Tibial nerve (tissue), 4 donors: ENCODE measurements around the gene DGKK. TPM values are rescaled to one million over a fixed set of nuclear protein-coding genes. Genes with fewer than 3 reads are reported as not detected.

Experiments
- DNase-seq, 2 donors: peaks; one replicate each; pipeline ENCODE4 v3.0.0-alpha.2; 2019; ENCODE audit warnings: low spot score in 2 of 2
- H3K27ac ChIP-seq, 4 donors: fragments of 200-600 bp; sonication (generic) in 3 of 4; one replicate each; pipeline ENCODE4 v1.5.1; 2017 to 2019; ENCODE audit warnings: mild to moderate bottlenecking in 1 of 4
- H3K27me3 ChIP-seq, 2 donors: fragments of 200-600 bp; sonication (generic) in 1 of 2; one replicate each; pipeline versions ENCODE4 v1.5.1 to v1.6.0; 2017 to 2019
- H3K36me3 ChIP-seq, 3 donors: fragments of 200-600 bp; sonication (generic); one replicate each; pipeline ENCODE4 v1.5.1; 2018 to 2019
- H3K4me1 ChIP-seq, 4 donors: fragments of 200-600 bp; sonication (generic) in 3 of 4; one replicate each; pipeline ENCODE4 v1.5.1; 2017 to 2019
- H3K4me3 ChIP-seq, 4 donors: fragments of 200-600 bp; sonication (generic) in 3 of 4; one replicate each; pipeline ENCODE4 v1.5.1; 2017 to 2019; ENCODE audit warnings: mild to moderate bottlenecking in 1 of 4, moderate library complexity in 1 of 4
- H3K9me3 ChIP-seq, 4 donors: fragments of 200-600 bp; sonication (generic) in 3 of 4; one replicate each; pipeline ENCODE4 v1.5.1; 2017 to 2019
- EP300 ChIP-seq, 2 donors: sonication (generic); formaldehyde crosslinking; IDR thresholded peaks; one replicate each; pipeline ENCODE4 v1.6.1; 2017; ENCODE audit warnings: antibody characterized with exemption in 2 of 2, mild to moderate bottlenecking in 1 of 2
- POLR2A ChIP-seq, 2 donors: fragments of 450-650 bp; IDR thresholded peaks; one replicate each; pipeline ENCODE4 v1.6.1; 2017; ENCODE audit warnings: antibody characterized with exemption in 2 of 2, mild to moderate bottlenecking in 2 of 2, moderate library complexity in 2 of 2
- WGBS, 2 donors: methylation state at CpG; one replicate each; pipeline ENCODE4 v1.1.5; 2018; 5-methylcytosine and 5-hydroxymethylcytosine counted together
- total RNA-seq, 4 donors: library from RNA; depleted of rRNA; stranded (reverse); fragments of >200 nt; gene quantifications; one replicate each; pipeline ENCODE4 v1.1.0, GENCODE V29; 2016
- TF ChIP-seq, protein P1 (sequence below), 5 experiments: fragments of 200-600 bp in 3 of 5; fragments of 450-650 bp in 2 of 5; sonication (generic) in 3 of 5; IDR thresholded peaks; one replicate each; pipeline ENCODE4 v1.5.1; 2016 to 2019; ENCODE audit warnings: antibody characterized with exemption in 5 of 5, mild to moderate bottlenecking in 3 of 5, moderate library complexity in 2 of 5

The DGKK gene, protein sequence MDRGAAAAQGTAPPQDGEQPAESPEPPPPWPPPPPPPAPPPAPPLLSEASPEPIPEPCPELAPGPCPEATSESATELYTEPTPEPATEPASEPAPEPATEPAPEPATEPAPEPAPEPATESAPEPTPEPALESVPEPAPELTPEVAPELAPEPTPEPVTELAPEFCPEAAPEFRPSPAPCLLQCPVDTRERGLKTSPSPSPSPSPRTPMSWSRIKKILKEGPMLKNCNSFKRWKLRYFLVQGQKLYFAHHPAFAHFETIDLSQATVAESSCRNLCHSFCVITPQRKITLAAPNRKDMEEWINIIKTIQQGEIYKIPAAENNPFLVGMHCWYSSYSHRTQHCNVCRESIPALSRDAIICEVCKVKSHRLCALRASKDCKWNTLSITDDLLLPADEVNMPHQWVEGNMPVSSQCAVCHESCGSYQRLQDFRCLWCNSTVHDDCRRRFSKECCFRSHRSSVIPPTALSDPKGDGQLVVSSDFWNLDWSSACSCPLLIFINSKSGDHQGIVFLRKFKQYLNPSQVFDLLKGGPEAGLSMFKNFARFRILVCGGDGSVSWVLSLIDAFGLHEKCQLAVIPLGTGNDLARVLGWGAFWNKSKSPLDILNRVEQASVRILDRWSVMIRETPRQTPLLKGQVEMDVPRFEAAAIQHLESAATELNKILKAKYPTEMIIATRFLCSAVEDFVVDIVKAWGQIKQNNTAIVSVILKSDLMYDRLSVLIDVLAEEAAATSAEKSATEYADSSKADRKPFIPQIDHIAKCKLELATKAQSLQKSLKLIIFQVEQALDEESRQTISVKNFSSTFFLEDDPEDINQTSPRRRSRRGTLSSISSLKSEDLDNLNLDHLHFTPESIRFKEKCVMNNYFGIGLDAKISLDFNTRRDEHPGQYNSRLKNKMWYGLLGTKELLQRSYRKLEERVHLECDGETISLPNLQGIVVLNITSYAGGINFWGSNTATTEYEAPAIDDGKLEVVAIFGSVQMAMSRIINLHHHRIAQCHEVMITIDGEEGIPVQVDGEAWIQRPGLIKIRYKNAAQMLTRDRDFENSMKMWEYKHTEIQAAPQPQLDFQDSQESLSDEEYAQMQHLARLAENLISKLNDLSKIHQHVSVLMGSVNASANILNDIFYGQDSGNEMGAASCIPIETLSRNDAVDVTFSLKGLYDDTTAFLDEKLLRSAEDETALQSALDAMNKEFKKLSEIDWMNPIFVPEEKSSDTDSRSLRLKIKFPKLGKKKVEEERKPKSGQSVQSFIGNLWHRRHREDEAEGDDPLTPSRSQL
- total RNA-seq: not detected

DNA sequence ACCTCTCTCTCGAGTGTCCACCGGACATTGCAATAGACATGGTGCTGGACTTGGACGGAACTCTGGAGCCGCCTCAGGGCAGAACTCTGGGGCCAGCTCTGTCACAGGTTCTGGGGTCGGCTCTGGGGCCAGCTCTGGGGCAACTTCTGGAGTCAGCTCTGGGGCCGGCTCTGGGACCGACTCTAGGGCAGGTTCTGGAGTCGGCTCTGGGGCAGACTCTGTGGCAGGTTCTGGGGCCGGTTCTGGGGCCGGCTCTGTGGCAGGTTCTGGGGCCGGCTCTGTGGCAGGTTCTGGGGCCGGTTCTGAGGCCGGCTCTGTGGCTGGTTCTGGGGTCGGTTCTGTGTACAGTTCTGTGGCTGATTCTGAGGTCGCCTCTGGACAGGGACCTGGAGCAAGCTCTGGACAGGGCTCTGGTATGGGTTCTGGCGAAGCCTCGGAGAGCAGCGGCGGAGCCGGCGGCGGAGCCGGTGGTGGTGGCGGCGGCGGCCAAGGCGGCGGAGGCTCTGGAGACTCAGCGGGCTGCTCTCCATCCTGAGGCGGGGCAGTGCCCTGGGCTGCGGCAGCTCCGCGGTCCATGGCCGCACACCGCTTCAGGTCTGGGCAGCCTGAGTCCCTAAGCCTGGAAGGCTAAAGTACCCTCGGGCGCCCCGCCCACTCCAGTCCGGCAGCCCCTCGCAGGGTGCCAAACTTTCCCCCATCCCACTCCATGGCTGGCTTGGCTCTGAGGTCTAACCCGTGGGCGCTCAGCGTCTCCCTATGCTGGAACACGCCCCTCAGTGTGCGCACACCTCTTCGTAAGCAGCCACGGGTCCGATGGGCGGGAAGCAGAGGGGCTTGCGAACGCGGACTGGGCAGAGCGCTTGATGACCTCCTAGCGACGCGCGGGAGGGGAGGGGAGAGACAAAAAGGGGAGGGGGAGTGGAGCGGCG, at the start of gene DGKK:
TSS of gene DGKK (minus strand) at position 723 of the 929 bp plus-strand sequence. CDS start at position 576, 147 bp downstream.
- Histone ChIP-seq H3K27ac (no peak within 1 kb of the TSS), H3K9me3 (no peaks in the 10 kb centered on the region), H3K4me3 (peak within 1 kb of the TSS in 1 of 4 donors; percentile 19), H3K27me3 (peaks cover 3 to 96% of the 10 kb centered on the region in 2 donors), H3K36me3 (no peaks in the 10 kb centered on the region), H3K4me1 (peaks cover 0 to 26% (median 0%) of the 10 kb centered on the region in 4 donors)
- no peak for DNase-seq
- 0 to 33% methylated on average over 2 to 45 of the region's 59 CpGs for WGBS, 2 donors
- no peak for TF ChIP-seq POLR2A (IDR thresholded peaks at IDR 0.05)
- TF ChIP-seq, protein P1, sequence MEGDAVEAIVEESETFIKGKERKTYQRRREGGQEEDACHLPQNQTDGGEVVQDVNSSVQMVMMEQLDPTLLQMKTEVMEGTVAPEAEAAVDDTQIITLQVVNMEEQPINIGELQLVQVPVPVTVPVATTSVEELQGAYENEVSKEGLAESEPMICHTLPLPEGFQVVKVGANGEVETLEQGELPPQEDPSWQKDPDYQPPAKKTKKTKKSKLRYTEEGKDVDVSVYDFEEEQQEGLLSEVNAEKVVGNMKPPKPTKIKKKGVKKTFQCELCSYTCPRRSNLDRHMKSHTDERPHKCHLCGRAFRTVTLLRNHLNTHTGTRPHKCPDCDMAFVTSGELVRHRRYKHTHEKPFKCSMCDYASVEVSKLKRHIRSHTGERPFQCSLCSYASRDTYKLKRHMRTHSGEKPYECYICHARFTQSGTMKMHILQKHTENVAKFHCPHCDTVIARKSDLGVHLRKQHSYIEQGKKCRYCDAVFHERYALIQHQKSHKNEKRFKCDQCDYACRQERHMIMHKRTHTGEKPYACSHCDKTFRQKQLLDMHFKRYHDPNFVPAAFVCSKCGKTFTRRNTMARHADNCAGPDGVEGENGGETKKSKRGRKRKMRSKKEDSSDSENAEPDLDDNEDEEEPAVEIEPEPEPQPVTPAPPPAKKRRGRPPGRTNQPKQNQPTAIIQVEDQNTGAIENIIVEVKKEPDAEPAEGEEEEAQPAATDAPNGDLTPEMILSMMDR (IDR thresholded peaks at IDR 0.05): no peak
- no peak for TF ChIP-seq EP300 (IDR thresholded peaks at IDR 0.05)

DNA sequence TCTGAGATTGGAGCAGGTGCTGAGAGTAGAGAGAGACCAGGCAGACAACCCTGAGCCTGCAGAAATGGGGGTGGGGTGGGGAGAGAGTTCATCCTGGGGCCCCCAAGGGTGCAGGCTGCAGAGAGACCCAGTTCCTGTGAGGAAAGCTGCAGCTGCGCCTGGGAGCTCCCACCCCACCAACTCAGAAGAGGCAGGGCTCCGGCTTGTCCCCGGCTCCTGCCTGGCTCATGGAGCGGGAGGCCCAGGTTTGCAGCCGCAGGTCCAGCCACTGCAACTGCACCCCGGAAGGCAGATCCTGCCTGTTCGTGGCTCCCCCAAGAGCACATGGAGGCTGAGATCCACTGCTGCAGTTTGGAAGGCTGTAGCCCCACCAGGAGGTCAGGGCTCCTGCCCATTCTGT, 44.2 kb upstream of the DGKK start:
- TF ChIP-seq EP300 (IDR thresholded peaks at IDR 0.05) (no peak), POLR2A (IDR thresholded peaks at IDR 0.05) (no peak)
- TF ChIP-seq, protein P1 (IDR thresholded peaks at IDR 0.05): no peak
- Histone ChIP-seq H3K27me3 (no peaks in the 10 kb centered on the region), H3K4me3 (no peak overlapping the region), H3K9me3 (peaks cover 0 to 4% (median 0%) of the 10 kb centered on the region in 4 donors), H3K27ac (no peak overlapping the region), H3K4me1 (no peaks in the 10 kb centered on the region), H3K36me3 (no peaks in the 10 kb centered on the region)
- no peak for DNase-seq
- 89 to 100% methylated on average over 1 to 3 of the region's 7 CpGs for WGBS, 2 donors

DNA sequence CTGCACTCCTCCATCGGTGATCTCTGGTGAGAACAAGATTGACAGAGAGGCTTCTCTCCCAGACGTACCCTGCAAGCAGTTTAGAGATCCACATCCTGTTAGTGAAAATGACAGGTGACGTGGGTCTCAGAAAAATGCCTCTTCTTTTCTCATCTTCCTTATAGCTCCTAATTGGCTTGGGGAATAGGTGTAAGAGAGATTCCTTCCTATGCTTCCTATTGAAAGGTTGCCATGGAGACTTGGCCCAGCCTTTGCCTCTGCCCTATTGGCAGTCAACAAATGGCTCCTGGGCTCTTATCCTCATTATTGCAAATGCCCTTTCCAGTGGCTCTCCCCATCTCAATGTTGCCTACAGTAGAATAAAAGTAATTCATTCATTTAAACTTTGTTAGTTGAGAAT, 26.5 kb upstream of the DGKK start:
- Histone ChIP-seq H3K36me3 (no peaks in the 10 kb centered on the region), H3K4me3 (no peak overlapping the region), H3K4me1 (no peaks in the 10 kb centered on the region), H3K27ac (no peak overlapping the region), H3K9me3 (no peaks in the 10 kb centered on the region), H3K27me3 (peaks cover 0 to 8% of the 10 kb centered on the region in 2 donors)
- DNase-seq: no peak
- WGBS, 2 donors: 63 to 71% methylated on average over 3 of the region's 3 CpGs
- TF ChIP-seq, protein P1 (IDR thresholded peaks at IDR 0.05): no peak
- TF ChIP-seq POLR2A (IDR thresholded peaks at IDR 0.05) (no peak), EP300 (IDR thresholded peaks at IDR 0.05) (no peak)

DNA sequence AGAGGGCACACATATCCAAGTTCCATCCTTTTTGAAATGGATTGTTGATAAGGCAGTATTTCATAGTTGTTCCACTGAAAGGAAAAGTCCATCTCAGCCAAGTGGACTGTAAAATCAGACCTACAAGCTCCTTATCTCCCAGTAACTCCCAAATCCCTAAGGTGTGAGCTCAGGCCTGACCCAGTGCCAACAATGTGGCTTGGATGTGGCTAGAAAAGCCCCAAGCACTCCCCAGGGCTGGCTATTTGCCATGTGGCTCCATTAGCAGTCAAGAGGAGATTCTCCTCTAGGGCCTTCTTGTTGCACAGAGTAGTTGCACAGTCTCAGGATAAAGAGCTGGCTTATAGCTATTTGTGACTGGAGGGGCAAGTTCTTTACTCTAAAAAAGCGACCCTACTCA, 25.0 kb upstream of the DGKK start:
- no peak overlapping the region for H3K27ac ChIP-seq
- TF ChIP-seq, protein P1 (IDR thresholded peaks at IDR 0.05): no peak
- TF ChIP-seq POLR2A (IDR thresholded peaks at IDR 0.05) (no peak), EP300 (IDR thresholded peaks at IDR 0.05) (no peak)
- no peaks in the 10 kb centered on the region for H3K9me3 ChIP-seq
- WGBS, 2 donors: 50 to 83% methylated on average over 1 of the region's 1 CpG
- no peak overlapping the region for H3K4me3 ChIP-seq
- no peak for DNase-seq
- no peaks in the 10 kb centered on the region for H3K4me1 ChIP-seq
- no peaks in the 10 kb centered on the region for H3K36me3 ChIP-seq
- peaks cover 0 to 11% of the 10 kb centered on the region in 2 donors for H3K27me3 ChIP-seq
